CD4-positive, alpha-beta memory T cell (primary cell): ENCODE measurements around the gene CCDC74A. TPM values are rescaled to one million over a fixed set of nuclear protein-coding genes. Genes with fewer than 3 reads are reported as not detected.

Experiments
- microRNA-seq: library from miRNA; unstranded; fragments of <30 nt; microRNA quantifications from one replicate; pipeline ENCODE4 v1.2.0, GENCODE V29; 2021; ENCODE audit warnings: borderline replicate concordance, borderline number of aligned reads, borderline microRNAs expressed, mixed read lengths
- polyA plus RNA-seq, 2 donors: library from polyadenylated mRNA; unstranded; fragments of 300-500 nt; fragmentation: Illumina TruSeq; gene quantifications; one replicate each; pipeline ENCODE4 v1.2.3, GENCODE V29; 2021
- total RNA-seq, 2 experiments: library from RNA; stranded (reverse); gene quantifications; one replicate each; pipeline ENCODE4 v1.2.3, GENCODE V29; 2021

Gene CCDC74A
- total and polyA plus RNA-seq, 4 experiments from 2014 or later, result 0.38 to 0.54 (median 0.42) TPM; not detected in 1

Small RNA genes lying within 50 kb of the gene (microRNA-seq; reads per million reads assigned to microRNA genes)
- not detected for gene MIR4784

Other genes with a start within 250 kb of the CCDC74A start
- gene RAB6D, start 163.7 kb upstream of the CCDC74A start, total RNA-seq, result not detected
- not detected for gene RAB6D, start 163.7 kb upstream of the CCDC74A start, polyA plus RNA-seq
- gene TUBA3D, start 51.8 kb upstream of the CCDC74A start, total RNA-seq, result not detected
- not detected for gene TUBA3D, start 51.8 kb upstream of the CCDC74A start, polyA plus RNA-seq
- 100 to 1,000 TPM; 108 to 115 TPM for gene MZT2A, start 35.5 kb upstream of the CCDC74A start, total RNA-seq
- gene MZT2A, start 35.5 kb upstream of the CCDC74A start, polyA plus RNA-seq, result 100 to 1,000 TPM in 1 of 2 donors, 10 to 100 TPM in 1; 97.6 to 126 TPM